ENCODE results near the gene SCN8A. TPM values are rescaled to one million over a fixed set of nuclear protein-coding genes. Genes with fewer than 3 reads are reported as not detected.

Gene SCN8A
- polyA plus RNA-seq, 1 experiment = 19.6 TPM

- TF ChIP-seq CTCF (IDR thresholded peaks at IDR 0.05; ENCODE audit: insufficient read depth, low read depth, low read length) = no peak
- H3K27me3 ChIP-seq (ENCODE audit: control insufficient read depth, insufficient read depth, low read length) = no peaks in the 10 kb centered on the region
- DNase-seq (ENCODE audit: low read depth) = no peak
- ChIA-PET CTCF (no interaction called here), POLR2A (no interaction called here)
- peaks cover 10% of the 10 kb centered on the region for H3K36me3 ChIP-seq (ENCODE audit: control insufficient read depth, insufficient read depth, low read length)
- no peak overlapping the region for H3K4me3 ChIP-seq (ENCODE audit: low read depth, low read length)
Measured at GRCh38 chr12:51722431-51722830, 131.4 kb downstream of the SCN8A start.

- ChIA-PET CTCF (interaction anchor here (0.7 kb wide), 1 partner anchor 62 kb away, joined by 3 read pairs; no protein-coding TSS in a partner anchor), POLR2A (no interaction called here)
- Histone ChIP-seq H3K36me3 (ENCODE audit: control insufficient read depth, insufficient read depth, low read length) (peaks cover 9% of the 10 kb centered on the region; the same call in 1 of the 2 replicates), H3K4me3 (ENCODE audit: low read depth, low read length) (no peak overlapping the region), H3K27me3 (ENCODE audit: control insufficient read depth, insufficient read depth, low read length) (no peaks in the 10 kb centered on the region)
- no peak for TF ChIP-seq CTCF (IDR thresholded peaks at IDR 0.05; ENCODE audit: insufficient read depth, low read depth, low read length)
- DNase-seq (ENCODE audit: low read depth) = no peak
Measured at GRCh38 chr12:51726161-51726560, 135.1 kb downstream of the SCN8A start.

GRCh38 chr12:51726931-51727330, 135.9 kb downstream of the SCN8A start:
- TF ChIP-seq CTCF (IDR thresholded peaks at IDR 0.05; ENCODE audit: insufficient read depth, low read depth, low read length) = no peak
- CTCF ChIA-PET = interaction anchor here (0.7 to 1.4 kb wide), 2 partner anchors 14 to 23 kb away, joined by 3 to 4 read pairs; no protein-coding TSS in a partner anchor
- H3K4me3 ChIP-seq (ENCODE audit: low read depth, low read length) = no peak overlapping the region
- peaks cover 6% of the 10 kb centered on the region; the same call in 1 of the 2 replicates for H3K36me3 ChIP-seq (ENCODE audit: control insufficient read depth, insufficient read depth, low read length)
- DNase-seq (ENCODE audit: low read depth) = no peak
- POLR2A ChIA-PET = no interaction called here
- H3K27me3 ChIP-seq (ENCODE audit: control insufficient read depth, insufficient read depth, low read length) = no peaks in the 10 kb centered on the region

- DNase-seq (ENCODE audit: low read depth) = no peak
- POLR2A ChIA-PET = no interaction called here
- Histone ChIP-seq H3K4me3 (ENCODE audit: low read depth, low read length) (no peak overlapping the region), H3K27me3 (ENCODE audit: control insufficient read depth, insufficient read depth, low read length) (no peaks in the 10 kb centered on the region), H3K36me3 (ENCODE audit: control insufficient read depth, insufficient read depth, low read length) (peaks cover 3% of the 10 kb centered on the region; the same call in 1 of the 2 replicates)
- TF ChIP-seq CTCF (IDR thresholded peaks at IDR 0.05; ENCODE audit: insufficient read depth, low read depth, low read length) = no peak
- CTCF ChIA-PET = no interaction called here
Measured at GRCh38 chr12:51729331-51729730, 138.3 kb downstream of the SCN8A start.

GRCh38 chr12:51730745-51731144, 139.7 kb downstream of the SCN8A start:
- TF ChIP-seq CTCF (IDR thresholded peaks at IDR 0.05; ENCODE audit: insufficient read depth, low read depth, low read length) = no peak
- no peak overlapping the region for H3K4me3 ChIP-seq (ENCODE audit: low read depth, low read length)
- POLR2A ChIA-PET = no interaction called here
- no peaks in the 10 kb centered on the region for H3K27me3 ChIP-seq (ENCODE audit: control insufficient read depth, insufficient read depth, low read length)
- CTCF ChIA-PET = interaction anchor here (1.2 kb wide), 1 partner anchor 43 kb away, joined by 4 read pairs; no protein-coding TSS in a partner anchor
- no peak for DNase-seq (ENCODE audit: low read depth)
- H3K36me3 ChIP-seq (ENCODE audit: control insufficient read depth, insufficient read depth, low read length) = peaks cover 3% of the 10 kb centered on the region; the same call in 1 of the 2 replicates

Data from BJ (cell line).